Measurements from ENCODE around the gene QRFP. TPM values are rescaled to one million over a fixed set of nuclear protein-coding genes. Genes with fewer than 3 reads are reported as not detected.

Gene QRFP
- total and polyA plus RNA-seq, 4 experiments from 2014 or later = not detected

- H3K27ac ChIP-seq (ENCODE audit: low read depth, low read length) = no peak overlapping the region
- DNase-seq = no peak
- Mint-ChIP-seq H3K4me3 (no peak overlapping the region), H3K27ac (peak overlapping the region in 1 of 7 donors; percentile 16), H3K9me3 (no peaks in the 10 kb centered on the region), H3K27me3 (no peaks in the 10 kb centered on the region), H3K36me3 (peaks cover 5 to 25% of the 10 kb centered on the region in 2 donors), H3K4me1 (peaks cover 4 to 7% (median 5%) of the 10 kb centered on the region in 4 donors)
- no peaks in the 10 kb centered on the region for H3K4me1 ChIP-seq (ENCODE audit: insufficient read depth, low read length)
- H3K27me3 ChIP-seq (ENCODE audit: insufficient read depth, low read length) = no peaks in the 10 kb centered on the region
- no peaks in the 10 kb centered on the region for H3K9me3 ChIP-seq (ENCODE audit: control insufficient read depth in 1 of 2, low read length in 2 of 2)
- POLR2A ChIA-PET (ENCODE audit: partially characterized antibody) = interaction anchor here (0.9 kb wide), 1 partner anchor 90 kb away, joined by 3 read pairs; no protein-coding TSS in a partner anchor
- CTCF ChIA-PET (ENCODE audit: partially characterized antibody) = interaction anchor here (1.1 to 10.9 kb wide), 8 partner anchors 9 to 185 kb away, joined by 3 to 137 read pairs (median 4); no protein-coding TSS in a partner anchor
- peaks cover 9% of the 10 kb centered on the region for H3K36me3 ChIP-seq (ENCODE audit: insufficient read depth, low read length)
- H3K4me3 ChIP-seq (ENCODE audit: low read length in 2 of 2) = no peak overlapping the region
- intact Hi-C loops (cut with micrococcal nuclease) = no loop called here
These were observed 35.0 kb downstream of the QRFP start for GRCh38 chr9:130861372-130862180.

GRCh38 chr9:130860458-130861316, 35.9 kb downstream of the QRFP start:
- Histone ChIP-seq H3K9me3 (ENCODE audit: control insufficient read depth in 1 of 2, low read length in 2 of 2) (no peaks in the 10 kb centered on the region), H3K4me3 (ENCODE audit: low read length in 2 of 2) (no peak overlapping the region), H3K4me1 (ENCODE audit: insufficient read depth, low read length) (no peaks in the 10 kb centered on the region), H3K36me3 (ENCODE audit: insufficient read depth, low read length) (peaks cover 9% of the 10 kb centered on the region), H3K27me3 (ENCODE audit: insufficient read depth, low read length) (no peaks in the 10 kb centered on the region), H3K27ac (ENCODE audit: low read depth, low read length) (no peak overlapping the region)
- ChIA-PET POLR2A (ENCODE audit: partially characterized antibody) (no interaction called here), CTCF (ENCODE audit: partially characterized antibody) (no interaction called here)
- Mint-ChIP-seq H3K4me1 (peaks cover 0 to 4% (median 0%) of the 10 kb centered on the region in 4 donors), H3K4me3 (no peak overlapping the region), H3K27me3 (no peaks in the 10 kb centered on the region), H3K27ac (no peak overlapping the region), H3K36me3 (peaks cover 7 to 29% of the 10 kb centered on the region in 2 donors), H3K9me3 (no peaks in the 10 kb centered on the region)
- DNase-seq = no peak
- intact Hi-C loops (cut with micrococcal nuclease) = no loop called here

GRCh38 chr9:130858739-130859705, 37.6 kb downstream of the QRFP start:
- H3K36me3 Mint-ChIP-seq = peaks cover 18 to 38% of the 10 kb centered on the region in 2 donors
- intact Hi-C loops (cut with micrococcal nuclease) = no loop called here

GRCh38 chr9:130857864-130858738, 38.5 kb downstream of the QRFP start:
- Mint-ChIP-seq H3K27ac (peak overlapping the region in 1 of 7 donors; percentile 64), H3K9me3 (no peaks in the 10 kb centered on the region), H3K27me3 (no peaks in the 10 kb centered on the region), H3K36me3 (peaks cover 18 to 37% of the 10 kb centered on the region in 2 donors), H3K4me3 (no peak overlapping the region), H3K4me1 (no peaks in the 10 kb centered on the region)
- Histone ChIP-seq H3K36me3 (ENCODE audit: insufficient read depth, low read length) (peaks cover 15% of the 10 kb centered on the region), H3K27me3 (ENCODE audit: insufficient read depth, low read length) (no peaks in the 10 kb centered on the region), H3K9me3 (ENCODE audit: control insufficient read depth in 1 of 2, low read length in 2 of 2) (no peaks in the 10 kb centered on the region), H3K4me1 (ENCODE audit: insufficient read depth, low read length) (peaks cover 3% of the 10 kb centered on the region), H3K27ac (ENCODE audit: low read depth, low read length) (no peak overlapping the region), H3K4me3 (ENCODE audit: low read length in 2 of 2) (no peak overlapping the region)
- intact Hi-C loops (cut with micrococcal nuclease) = no loop called here
- ChIA-PET POLR2A (ENCODE audit: partially characterized antibody) (no interaction called here), CTCF (ENCODE audit: partially characterized antibody) (interaction anchor here (0.8 to 1.8 kb wide), 5 partner anchors 9 to 188 kb away, joined by 3 to 7 read pairs (median 3); no protein-coding TSS in a partner anchor)
- DNase-seq = no peak

More at GRCh38 chr9:130858739-130859705, 37.6 kb downstream of the QRFP start:
- no peak for DNase-seq
- H3K36me3 ChIP-seq (ENCODE audit: insufficient read depth, low read length) = peaks cover 15% of the 10 kb centered on the region
- H3K9me3 ChIP-seq (ENCODE audit: control insufficient read depth in 1 of 2, low read length in 2 of 2) = no peaks in the 10 kb centered on the region
- no peak overlapping the region for H3K4me3 Mint-ChIP-seq
- no peaks in the 10 kb centered on the region for H3K27me3 Mint-ChIP-seq
- no peaks in the 10 kb centered on the region for H3K9me3 Mint-ChIP-seq
- no peak overlapping the region for H3K27ac Mint-ChIP-seq
- H3K27me3 ChIP-seq (ENCODE audit: insufficient read depth, low read length) = no peaks in the 10 kb centered on the region
- no peak overlapping the region for H3K27ac ChIP-seq (ENCODE audit: low read depth, low read length)
- no peaks in the 10 kb centered on the region for H3K4me1 ChIP-seq (ENCODE audit: insufficient read depth, low read length)
- ChIA-PET CTCF (ENCODE audit: partially characterized antibody) (interaction anchor here (0.8 to 1.8 kb wide), 4 partner anchors 8 to 187 kb away, joined by 3 to 7 read pairs (median 4); no protein-coding TSS in a partner anchor), POLR2A (ENCODE audit: partially characterized antibody) (no interaction called here)
- no peak overlapping the region for H3K4me3 ChIP-seq (ENCODE audit: low read length in 2 of 2)
- peaks cover 0 to 4% (median 0%) of the 10 kb centered on the region in 4 donors for H3K4me1 Mint-ChIP-seq

- peaks cover 0 to 1% (median 0%) of the 10 kb centered on the region in 4 donors for H3K4me1 Mint-ChIP-seq
- Histone ChIP-seq H3K27me3 (ENCODE audit: insufficient read depth, low read length) (no peaks in the 10 kb centered on the region), H3K4me3 (ENCODE audit: low read length in 2 of 2) (no peak overlapping the region), H3K9me3 (ENCODE audit: control insufficient read depth in 1 of 2, low read length in 2 of 2) (no peaks in the 10 kb centered on the region), H3K4me1 (ENCODE audit: insufficient read depth, low read length) (peaks cover 3% of the 10 kb centered on the region), H3K36me3 (ENCODE audit: insufficient read depth, low read length) (peaks cover 15% of the 10 kb centered on the region), H3K27ac (ENCODE audit: low read depth, low read length) (no peak overlapping the region)
- H3K27me3 Mint-ChIP-seq = no peaks in the 10 kb centered on the region
- no peak overlapping the region for H3K4me3 Mint-ChIP-seq
- H3K36me3 Mint-ChIP-seq = peaks cover 18 to 34% of the 10 kb centered on the region in 2 donors
- ChIA-PET POLR2A (ENCODE audit: partially characterized antibody) (interaction anchor here (0.7 kb wide), 1 partner anchor 122 kb away, joined by 3 read pairs; no protein-coding TSS in a partner anchor), CTCF (ENCODE audit: partially characterized antibody) (no interaction called here)
- intact Hi-C loops (cut with micrococcal nuclease) = no loop called here
- no peaks in the 10 kb centered on the region for H3K9me3 Mint-ChIP-seq
- DNase-seq = no peak
- no peak overlapping the region for H3K27ac Mint-ChIP-seq
These were observed 40.1 kb downstream of the QRFP start for GRCh38 chr9:130856474-130856873.

- H3K9me3 ChIP-seq (ENCODE audit: control insufficient read depth in 1 of 2, low read length in 2 of 2) = no peaks in the 10 kb centered on the region
- intact Hi-C loops (cut with micrococcal nuclease) = no loop called here
- Mint-ChIP-seq H3K27ac (no peak overlapping the region), H3K36me3 (peaks cover 18 to 33% of the 10 kb centered on the region in 2 donors), H3K4me3 (no peak overlapping the region), H3K9me3 (no peaks in the 10 kb centered on the region), H3K4me1 (peaks cover 0 to 2% (median under 1%) of the 10 kb centered on the region in 4 donors), H3K27me3 (no peaks in the 10 kb centered on the region)
- H3K27ac ChIP-seq (ENCODE audit: low read depth, low read length) = no peak overlapping the region
- peaks cover 15% of the 10 kb centered on the region for H3K36me3 ChIP-seq (ENCODE audit: insufficient read depth, low read length)
- ChIA-PET CTCF (ENCODE audit: partially characterized antibody) (interaction anchor here (1.0 kb wide), 1 partner anchor 154 kb away, joined by 6 read pairs; no protein-coding TSS in a partner anchor), POLR2A (ENCODE audit: partially characterized antibody) (no interaction called here)
- no peak for DNase-seq
- no peak overlapping the region for H3K4me3 ChIP-seq (ENCODE audit: low read length in 2 of 2)
- H3K4me1 ChIP-seq (ENCODE audit: insufficient read depth, low read length) = peaks cover 3% of the 10 kb centered on the region
- H3K27me3 ChIP-seq (ENCODE audit: insufficient read depth, low read length) = no peaks in the 10 kb centered on the region
These were observed 41.8 kb downstream of the QRFP start for GRCh38 chr9:130854835-130855234.

Measured in CD4-positive, alpha-beta memory T cell (primary cell).